ENCODE results near the gene ADRM1.

Gene ADRM1

GRCh38 chr20:62355878-62356588 lies 53.2 kb downstream of the ADRM1 start:
- no peak for DNase-seq (ENCODE audit: low spot score)

- DNase-seq (ENCODE audit: low spot score), result no peak
Measured at GRCh38 chr20:62356589-62357186, 53.9 kb downstream of the ADRM1 start.

- peak; percentile 82 for DNase-seq (ENCODE audit: low spot score)
Measured at GRCh38 chr20:62357187-62357667, 54.4 kb downstream of the ADRM1 start.

- DNase-seq (ENCODE audit: low spot score), result no peak
Measured at GRCh38 chr20:62357681-62358080, 54.9 kb downstream of the ADRM1 start.
